Ishikawa (cell line): Measurements from ENCODE around the gene SESN2.

ENCODE experiments used
- CEBPB ChIP-seq: IDR thresholded peaks from 2 replicates; pipeline ENCODE4 v1.6.1; 2012
- CREB1 ChIP-seq: IDR thresholded peaks from 2 replicates; pipeline ENCODE4 v1.6.1; 2012; ENCODE audit warnings: low read depth
- EGR1 ChIP-seq: IDR thresholded peaks from 2 replicates; pipeline ENCODE4 v1.6.1; 2012
- EP300 ChIP-seq: IDR thresholded peaks from 2 replicates; pipeline ENCODE4 v1.6.1; 2012; ENCODE audit warnings: borderline replicate concordance
- FOXM1 ChIP-seq: IDR thresholded peaks from 2 replicates; pipeline ENCODE4 v1.6.1; 2012; ENCODE audit warnings: low read depth, borderline replicate concordance
- NFIC ChIP-seq: IDR thresholded peaks from 2 replicates; pipeline ENCODE4 v1.6.1; 2012
- RAD21 ChIP-seq: IDR thresholded peaks from 2 replicates; pipeline ENCODE4 v1.6.1; 2012; ENCODE audit warnings: low read depth
- TAF1 ChIP-seq: IDR thresholded peaks from 2 replicates; pipeline ENCODE4 v1.6.1; 2012; ENCODE audit warnings: low read depth, mild to moderate bottlenecking
- TCF12 ChIP-seq: IDR thresholded peaks from 2 replicates; pipeline ENCODE4 v1.6.1; 2012; ENCODE audit warnings: low read depth
- TEAD4 ChIP-seq: IDR thresholded peaks from 2 replicates; pipeline ENCODE4 v1.6.1; 2012
- YY1 ChIP-seq: IDR thresholded peaks from 2 replicates; pipeline ENCODE4 v1.6.1; 2012; ENCODE audit warnings: low read depth
- ZBTB7A ChIP-seq: IDR thresholded peaks from 2 replicates; pipeline ENCODE4 v1.6.1; 2012; ENCODE audit warnings: low read depth
- TF ChIP-seq, protein P1 (sequence below): IDR thresholded peaks from 2 replicates; pipeline ENCODE4 v1.6.1; 2012
- TF ChIP-seq, protein P2 (sequence below): IDR thresholded peaks from 2 replicates; pipeline ENCODE4 v1.6.1; 2012
- TF ChIP-seq, protein P3 (sequence below): IDR thresholded peaks from 2 replicates; pipeline ENCODE4 v1.6.1; 2012; ENCODE audit warnings: low read depth, mild to moderate bottlenecking

Gene SESN2

DNA sequence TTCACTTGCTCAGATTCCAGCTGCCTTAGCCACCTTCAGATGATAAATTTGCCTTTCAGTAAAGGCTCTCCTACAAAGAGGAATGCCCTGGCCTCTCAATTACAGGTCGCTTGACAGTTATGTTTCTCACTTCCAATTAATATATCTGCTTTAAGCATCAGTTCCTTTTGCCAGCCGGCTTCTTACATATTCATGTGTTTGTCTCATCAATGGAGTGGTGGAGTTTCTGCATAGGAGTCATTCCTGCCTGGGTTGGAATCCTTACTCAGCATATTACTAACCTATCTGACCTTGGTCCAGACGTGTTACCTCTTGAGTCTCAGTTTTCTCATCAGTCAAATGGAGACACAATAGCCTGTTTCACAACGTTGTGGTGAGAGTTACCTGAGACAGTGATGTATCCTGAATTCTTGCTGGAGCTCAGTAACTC lies 9.4 kb upstream of the SESN2 start:
- TF ChIP-seq, protein P1, sequence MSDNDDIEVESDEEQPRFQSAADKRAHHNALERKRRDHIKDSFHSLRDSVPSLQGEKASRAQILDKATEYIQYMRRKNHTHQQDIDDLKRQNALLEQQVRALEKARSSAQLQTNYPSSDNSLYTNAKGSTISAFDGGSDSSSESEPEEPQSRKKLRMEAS, result no peak
- no peak for TF ChIP-seq CREB1
- TF ChIP-seq TAF1, result no peak
- no peak for TF ChIP-seq CEBPB
- no peak for TF ChIP-seq ZBTB7A
- TF ChIP-seq, protein P2, sequence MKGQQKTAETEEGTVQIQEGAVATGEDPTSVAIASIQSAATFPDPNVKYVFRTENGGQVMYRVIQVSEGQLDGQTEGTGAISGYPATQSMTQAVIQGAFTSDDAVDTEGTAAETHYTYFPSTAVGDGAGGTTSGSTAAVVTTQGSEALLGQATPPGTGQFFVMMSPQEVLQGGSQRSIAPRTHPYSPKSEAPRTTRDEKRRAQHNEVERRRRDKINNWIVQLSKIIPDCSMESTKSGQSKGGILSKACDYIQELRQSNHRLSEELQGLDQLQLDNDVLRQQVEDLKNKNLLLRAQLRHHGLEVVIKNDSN, result no peak
- no peak for TF ChIP-seq YY1
- no peak for TF ChIP-seq FOXM1
- TF ChIP-seq EGR1, result no peak
- no peak for TF ChIP-seq TCF12
- TF ChIP-seq, protein P3, sequence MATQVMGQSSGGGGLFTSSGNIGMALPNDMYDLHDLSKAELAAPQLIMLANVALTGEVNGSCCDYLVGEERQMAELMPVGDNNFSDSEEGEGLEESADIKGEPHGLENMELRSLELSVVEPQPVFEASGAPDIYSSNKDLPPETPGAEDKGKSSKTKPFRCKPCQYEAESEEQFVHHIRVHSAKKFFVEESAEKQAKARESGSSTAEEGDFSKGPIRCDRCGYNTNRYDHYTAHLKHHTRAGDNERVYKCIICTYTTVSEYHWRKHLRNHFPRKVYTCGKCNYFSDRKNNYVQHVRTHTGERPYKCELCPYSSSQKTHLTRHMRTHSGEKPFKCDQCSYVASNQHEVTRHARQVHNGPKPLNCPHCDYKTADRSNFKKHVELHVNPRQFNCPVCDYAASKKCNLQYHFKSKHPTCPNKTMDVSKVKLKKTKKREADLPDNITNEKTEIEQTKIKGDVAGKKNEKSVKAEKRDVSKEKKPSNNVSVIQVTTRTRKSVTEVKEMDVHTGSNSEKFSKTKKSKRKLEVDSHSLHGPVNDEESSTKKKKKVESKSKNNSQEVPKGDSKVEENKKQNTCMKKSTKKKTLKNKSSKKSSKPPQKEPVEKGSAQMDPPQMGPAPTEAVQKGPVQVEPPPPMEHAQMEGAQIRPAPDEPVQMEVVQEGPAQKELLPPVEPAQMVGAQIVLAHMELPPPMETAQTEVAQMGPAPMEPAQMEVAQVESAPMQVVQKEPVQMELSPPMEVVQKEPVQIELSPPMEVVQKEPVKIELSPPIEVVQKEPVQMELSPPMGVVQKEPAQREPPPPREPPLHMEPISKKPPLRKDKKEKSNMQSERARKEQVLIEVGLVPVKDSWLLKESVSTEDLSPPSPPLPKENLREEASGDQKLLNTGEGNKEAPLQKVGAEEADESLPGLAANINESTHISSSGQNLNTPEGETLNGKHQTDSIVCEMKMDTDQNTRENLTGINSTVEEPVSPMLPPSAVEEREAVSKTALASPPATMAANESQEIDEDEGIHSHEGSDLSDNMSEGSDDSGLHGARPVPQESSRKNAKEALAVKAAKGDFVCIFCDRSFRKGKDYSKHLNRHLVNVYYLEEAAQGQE, result no peak
- TF ChIP-seq TEAD4, result no peak
- TF ChIP-seq RAD21, result no peak
- TF ChIP-seq EP300, result no peak
- TF ChIP-seq NFIC, result no peak; the same call in 1 of the 2 replicates

DNA sequence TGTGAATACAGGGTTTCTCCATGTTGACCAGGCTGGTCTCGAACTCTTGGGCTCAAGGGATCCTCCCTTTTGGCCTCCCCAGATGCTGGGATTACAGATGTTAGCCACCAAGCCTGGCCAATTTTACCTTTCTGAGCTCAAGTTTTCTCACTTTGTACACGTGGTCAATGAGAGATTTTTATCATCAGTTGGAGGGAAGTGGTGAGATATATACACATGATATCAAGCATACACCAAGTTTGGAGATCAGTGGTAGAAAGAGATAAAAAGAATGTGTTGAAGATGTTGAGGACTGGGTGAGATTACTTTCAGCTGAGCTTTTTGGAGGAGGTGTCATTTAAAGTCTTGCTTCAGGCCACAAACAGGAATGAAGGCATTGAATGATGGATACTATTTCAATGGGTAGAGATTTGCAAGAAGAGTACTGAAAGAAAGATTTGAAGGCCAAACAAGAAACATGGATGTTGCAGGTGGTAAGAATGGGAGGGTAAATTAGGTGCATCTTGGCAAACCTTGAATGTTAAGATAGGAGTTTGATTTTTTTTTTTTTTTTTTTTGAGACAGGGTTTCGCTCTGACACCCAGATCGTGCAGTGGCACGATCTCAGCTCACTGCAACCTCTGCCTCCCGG lies 3.0 kb upstream of the SESN2 start:
- no peak for TF ChIP-seq EP300
- TF ChIP-seq YY1, result no peak
- TF ChIP-seq FOXM1, result no peak
- TF ChIP-seq ZBTB7A, result no peak

DNA sequence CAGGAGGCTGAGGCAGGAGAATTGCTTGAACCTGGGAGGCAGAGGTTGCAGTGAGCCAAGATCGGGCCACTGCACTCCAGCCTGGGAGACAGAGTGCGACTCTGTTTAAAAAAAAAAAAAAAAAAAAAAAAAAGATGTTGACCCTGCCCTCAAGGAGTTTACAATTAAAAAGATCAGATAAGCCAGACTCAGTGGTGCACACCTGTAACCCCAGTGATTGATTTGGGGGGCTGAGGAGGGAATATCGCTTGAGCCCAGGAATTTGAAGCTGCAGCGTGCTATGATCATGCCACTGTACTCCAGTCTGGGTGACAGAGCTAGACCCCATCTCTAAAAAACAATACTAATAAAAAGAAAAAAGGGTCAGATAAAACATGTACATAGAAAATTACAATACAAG lies 1.6 kb upstream of the SESN2 start:
- TF ChIP-seq EGR1 (no peak), TEAD4 (no peak), FOXM1 (no peak), CEBPB (no peak), TCF12 (no peak), RAD21 (no peak), TAF1 (no peak), NFIC (no peak), ZBTB7A (no peak), YY1 (no peak)
- TF ChIP-seq, protein P1, result no peak
- TF ChIP-seq, protein P3, result no peak

DNA sequence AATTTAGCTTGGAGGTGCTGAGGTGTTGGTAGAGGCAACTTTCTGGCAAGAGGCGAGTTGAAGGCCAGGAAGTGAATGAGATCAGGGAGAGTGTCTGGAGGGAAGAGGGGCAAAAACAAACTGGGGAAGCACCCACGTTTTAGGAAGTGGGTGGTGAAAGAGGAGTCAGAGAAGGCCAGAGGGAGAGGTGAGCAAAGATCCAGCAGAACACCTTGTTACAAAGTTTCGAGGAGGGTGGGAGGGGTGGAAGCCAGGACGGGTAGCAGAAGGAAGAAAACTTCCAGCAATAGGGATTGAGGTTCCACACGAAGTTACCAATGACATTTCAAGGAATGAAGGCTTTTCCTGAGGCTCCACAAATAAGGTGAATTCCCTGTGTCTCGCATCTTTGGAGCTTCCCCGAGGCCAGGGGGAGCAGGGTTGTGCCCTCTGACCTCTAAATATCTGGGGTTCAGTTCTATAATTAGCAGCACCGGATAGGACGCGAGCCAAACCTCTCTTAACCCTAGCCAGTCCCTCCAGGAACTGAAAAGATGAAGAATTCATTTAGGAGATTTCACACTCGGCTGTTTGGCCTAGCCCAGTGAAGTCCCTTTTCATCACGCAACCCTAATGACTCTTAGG lies 578 bp upstream of the SESN2 start:
- no peak for TF ChIP-seq EGR1
- TF ChIP-seq CREB1, result no peak
- TF ChIP-seq, protein P3, result no peak
- TF ChIP-seq TCF12, result no peak
- no peak for TF ChIP-seq ZBTB7A
- no peak for TF ChIP-seq FOXM1
- no peak for TF ChIP-seq YY1
- TF ChIP-seq, protein P2, result no peak
- TF ChIP-seq, protein P1, result no peak
- no peak for TF ChIP-seq CEBPB
- no peak for TF ChIP-seq EP300
- no peak for TF ChIP-seq NFIC
- no peak for TF ChIP-seq RAD21
- no peak for TF ChIP-seq TEAD4
- TF ChIP-seq TAF1, result no peak
